CD4-positive, alpha-beta T cell treated with Interleukin-15 for 4 hours (primary cell): ENCODE measurements around the gene PTBP3.
"Not testable (repeated sequence)": the region's sequence is repeated elsewhere in the genome, so short reads cannot be mapped to it uniquely, and the experiment has no call there.

Experiments
- DNase-seq: peaks from one replicate; pipeline ENCODE4 v3.0.0-alpha.2; 2020; ENCODE audit warnings: low spot score

PTBP3 gene

GRCh38 chr9:112322701-112323377 lies 10.6 kb downstream of the PTBP3 start:
- DNase-seq: no peak

DNA sequence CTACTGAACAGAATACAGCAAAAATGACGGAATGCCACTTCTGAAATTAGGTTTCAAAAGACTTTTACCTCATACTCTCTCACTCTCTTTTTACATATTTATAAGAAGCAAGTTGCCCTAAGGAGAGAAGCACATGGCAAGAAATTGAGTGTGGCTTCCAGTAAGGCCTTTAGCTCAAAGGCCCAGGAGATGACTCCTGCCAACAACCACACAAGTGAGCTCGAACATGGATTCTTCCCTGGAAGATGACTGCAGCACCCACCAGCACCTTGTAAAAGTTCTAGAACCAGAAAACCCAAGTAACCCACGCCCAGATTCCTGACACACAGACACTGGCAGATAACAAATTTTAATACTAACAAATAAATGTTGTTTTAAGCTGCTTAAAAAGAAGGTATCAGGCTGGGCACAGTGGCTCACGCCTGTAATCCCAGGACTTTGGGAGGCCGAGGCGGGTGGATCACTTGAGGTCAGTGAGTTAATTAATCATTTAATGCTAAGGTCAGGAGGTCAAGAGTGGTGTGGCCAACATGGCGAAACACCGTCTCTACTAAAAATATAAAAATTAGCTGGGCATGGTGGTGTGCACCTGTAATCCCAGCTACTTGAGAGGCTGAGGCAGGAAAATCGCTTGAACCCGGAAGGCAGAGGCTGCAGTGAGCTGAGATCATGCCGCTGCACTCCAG lies 17.0 kb downstream of the PTBP3 start:
- no peak for DNase-seq

- no peak for DNase-seq
Observed at GRCh38 chr9:112315331-112316257, 17.8 kb downstream of the PTBP3 start.

- no peak for DNase-seq
Observed at GRCh38 chr9:112312139-112312538, 21.3 kb downstream of the PTBP3 start.

- DNase-seq: no peak
Observed at GRCh38 chr9:112311497-112311896, 21.9 kb downstream of the PTBP3 start.

DNA sequence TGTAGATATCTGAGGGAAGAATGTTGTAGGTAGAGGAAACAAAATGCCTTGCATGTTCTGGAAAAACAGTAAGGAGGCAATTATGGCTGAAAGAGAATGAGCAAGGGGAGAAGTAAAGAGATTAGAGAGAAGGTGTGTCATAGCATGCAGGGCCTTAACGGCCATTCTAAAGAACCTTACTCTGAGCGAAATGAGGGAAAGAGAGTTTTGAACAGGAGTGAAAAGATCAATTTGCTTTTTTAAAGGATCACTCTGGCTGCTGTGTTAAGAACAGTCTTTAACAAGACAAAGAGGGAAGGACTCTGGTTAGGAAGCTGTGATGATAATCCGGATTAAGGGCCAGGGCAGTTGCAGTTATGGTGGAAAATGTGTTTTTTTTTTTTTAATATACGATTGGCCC lies 22.6 kb downstream of the PTBP3 start:
- DNase-seq: no peak

DNA sequence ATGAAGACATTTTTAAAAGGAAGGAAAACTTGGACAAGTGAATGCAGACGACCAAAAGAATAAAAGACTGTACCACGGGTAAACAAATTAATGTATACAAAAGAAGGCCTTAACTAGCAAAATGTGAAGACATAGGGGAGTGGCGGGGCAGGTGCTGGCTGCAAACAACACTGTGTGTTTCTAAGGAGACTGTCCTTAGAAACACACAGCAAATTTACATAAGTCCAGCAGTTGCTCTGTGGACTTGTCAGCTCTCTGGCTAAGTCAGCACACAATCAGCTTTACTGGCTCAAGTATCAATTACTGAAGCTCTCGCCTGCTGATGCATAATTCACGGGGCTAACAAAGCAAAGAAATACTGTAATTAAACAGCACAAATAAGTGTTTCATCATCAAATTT lies 24.8 kb downstream of the PTBP3 start:
- no peak for DNase-seq

DNA sequence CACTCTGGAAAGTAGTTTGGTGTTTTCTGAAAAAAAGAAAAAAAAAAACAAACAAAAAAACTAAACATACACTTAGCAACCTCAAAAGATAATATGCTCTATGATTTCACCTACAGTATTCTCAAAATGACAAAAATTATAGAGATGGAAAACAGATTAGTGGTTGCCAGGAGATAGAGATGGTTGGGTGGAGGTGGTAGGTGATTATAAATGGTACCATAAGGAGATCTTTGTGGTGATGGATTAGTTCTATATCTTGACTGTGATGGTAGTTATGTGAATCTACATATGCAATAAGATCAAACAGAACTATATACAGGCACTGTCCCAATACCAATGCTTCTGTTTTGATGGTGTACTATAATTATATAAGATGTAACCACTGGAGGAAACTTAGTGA lies 32.0 kb downstream of the PTBP3 start:
- no peak for DNase-seq

- DNase-seq: no peak
Observed at GRCh38 chr9:112299514-112299913, 33.9 kb downstream of the PTBP3 start.

- DNase-seq: no peak
Observed at GRCh38 chr9:112296929-112297328, 36.5 kb downstream of the PTBP3 start.

- DNase-seq: no peak
Observed at GRCh38 chr9:112295174-112295573, 38.2 kb downstream of the PTBP3 start.

- DNase-seq: no peak
Observed at GRCh38 chr9:112288029-112288428, 45.4 kb downstream of the PTBP3 start.

- no peak for DNase-seq
Observed at GRCh38 chr9:112286926-112287325, 46.5 kb downstream of the PTBP3 start.

- no peak for DNase-seq
Observed at GRCh38 chr9:112285056-112285455, 48.4 kb downstream of the PTBP3 start.

DNA sequence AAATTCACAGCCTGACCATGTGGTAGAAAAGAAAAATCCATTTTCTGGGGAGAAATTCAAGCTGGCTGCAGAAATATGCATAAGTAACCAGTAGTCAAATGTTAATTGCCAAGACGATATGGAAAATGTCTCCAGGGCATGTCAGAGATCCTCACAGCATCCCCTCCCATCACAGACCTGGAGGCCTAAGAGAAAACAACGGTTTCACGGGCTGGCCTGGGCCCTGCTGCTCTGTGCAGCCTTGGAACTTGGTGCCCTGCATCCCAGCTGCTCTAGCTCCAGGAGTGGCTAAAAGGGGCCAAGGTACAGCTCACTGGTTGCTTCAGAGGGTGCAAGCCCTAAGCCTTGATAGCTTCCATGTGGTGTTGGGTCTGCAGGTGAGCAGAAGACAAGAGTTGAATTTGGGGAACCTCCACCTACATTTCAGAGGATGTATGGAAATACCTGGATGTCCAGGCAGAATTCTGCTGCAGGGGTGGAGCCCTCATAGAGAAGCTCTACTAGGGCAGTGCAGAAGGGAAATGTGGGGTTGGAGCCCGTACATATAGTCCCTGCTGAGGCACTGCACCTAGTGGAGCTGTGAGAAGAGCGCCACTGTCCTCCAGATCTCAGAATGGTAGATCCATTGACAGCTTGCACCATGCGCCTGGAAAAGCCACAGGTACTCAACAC lies 49.7 kb downstream of the PTBP3 start:
- no peak for DNase-seq

GRCh38 chr9:112282841-112283240 lies 50.6 kb downstream of the PTBP3 start:
- DNase-seq: not testable (repeated sequence)

GRCh38 chr9:112280904-112281303 lies 52.5 kb downstream of the PTBP3 start:
- DNase-seq: no peak

DNA sequence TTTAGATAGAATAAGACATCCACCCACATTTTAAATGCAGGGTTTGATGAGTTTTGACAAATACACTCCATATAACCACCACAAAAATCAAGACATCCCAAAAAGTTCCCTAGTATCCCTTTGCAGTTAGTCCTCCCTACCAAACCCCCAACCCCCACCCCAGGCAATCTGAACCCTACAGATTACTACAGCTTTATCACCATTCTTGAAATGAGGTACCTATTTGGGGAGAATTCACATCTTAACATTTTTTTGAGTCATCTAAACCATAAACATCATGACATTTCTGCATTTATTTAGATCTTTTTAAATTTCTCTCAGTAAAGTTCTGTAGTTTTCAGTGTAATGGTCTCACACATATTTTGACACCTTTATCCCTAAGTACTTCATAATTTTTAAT lies 53.9 kb downstream of the PTBP3 start:
- DNase-seq: no peak

DNA sequence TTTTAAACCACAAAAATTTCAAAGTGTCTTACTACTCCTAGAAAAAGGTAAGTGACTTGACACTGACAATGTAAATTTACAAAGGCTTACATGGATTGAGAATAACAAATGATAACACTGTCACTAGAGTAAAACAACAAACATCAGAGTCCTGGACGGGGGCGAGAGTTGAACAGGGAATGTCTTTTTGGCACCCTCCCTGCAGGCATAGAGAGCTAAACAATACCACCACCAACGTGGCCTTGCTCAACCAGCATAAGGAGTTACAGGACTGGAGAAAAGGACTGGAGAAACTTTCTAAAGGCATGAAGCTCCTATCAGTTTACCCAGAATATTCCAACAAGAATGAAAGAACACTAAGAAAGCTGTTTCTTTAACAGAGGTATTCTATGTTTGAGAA lies 55.3 kb downstream of the PTBP3 start:
- DNase-seq: no peak

- no peak for DNase-seq
Observed at GRCh38 chr9:112274600-112274999, 58.8 kb downstream of the PTBP3 start.

GRCh38 chr9:112273876-112274275 lies 59.5 kb downstream of the PTBP3 start:
- no peak for DNase-seq

DNA sequence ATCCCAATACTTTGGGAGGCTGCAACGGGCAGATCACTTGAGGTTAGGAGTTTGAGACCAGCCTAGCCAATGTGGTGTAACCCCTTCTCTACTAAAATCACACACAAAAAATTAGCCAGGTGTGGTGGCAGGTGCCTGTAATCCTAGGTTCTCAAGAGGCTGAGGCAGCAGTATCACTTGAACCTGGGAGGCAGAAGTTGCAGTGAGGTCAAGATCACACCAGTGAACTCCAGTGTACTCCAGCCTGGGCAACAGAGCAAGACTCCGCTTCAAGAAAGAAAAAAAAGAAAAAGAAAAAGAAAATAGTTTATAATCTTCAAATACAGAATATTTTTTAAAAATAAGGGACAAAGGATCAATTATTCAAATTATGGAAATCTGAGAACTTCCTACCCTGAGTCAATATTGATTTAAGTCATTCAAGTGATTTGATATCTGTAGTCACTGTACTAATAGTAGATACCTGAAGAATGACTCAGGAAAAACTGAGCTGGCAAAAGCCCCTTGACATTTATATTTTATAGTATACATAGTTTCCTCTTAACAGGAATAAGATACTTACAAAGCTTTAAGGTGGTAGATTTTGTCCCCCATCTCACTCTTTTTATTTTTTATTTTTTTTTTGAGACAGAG lies 61.8 kb downstream of the PTBP3 start:
- DNase-seq: no peak
